GM21825 (cell line): ENCODE data around the gene GPR161.

Experiments used
- ATAC-seq: cut with Tn5 transposase; IDR thresholded peaks from one replicate; pipeline ENCODE4 v1.9.1; 2021; ENCODE audit warnings: mild to moderate bottlenecking, moderate library complexity; ENCODE audit not compliant: unreplicated experiment

Gene GPR161

GRCh38 chr1:168112673-168113305 lies 23.9 kb downstream of the GPR161 start:
- no peak for ATAC-seq

- ATAC-seq = no peak
Observed at GRCh38 chr1:168110896-168111545, 25.7 kb downstream of the GPR161 start.

- no peak for ATAC-seq
Observed at GRCh38 chr1:168106274-168106673, 30.5 kb downstream of the GPR161 start.

GRCh38 chr1:168105846-168106245 lies 30.9 kb downstream of the GPR161 start:
- ATAC-seq = no peak

GRCh38 chr1:168104535-168104934 lies 32.2 kb downstream of the GPR161 start:
- ATAC-seq = no peak

GRCh38 chr1:168102487-168102886 lies 34.2 kb downstream of the GPR161 start:
- ATAC-seq = no peak

GRCh38 chr1:168101336-168101735 lies 35.4 kb downstream of the GPR161 start:
- no peak for ATAC-seq

GRCh38 chr1:168100315-168101002 lies 36.3 kb downstream of the GPR161 start:
- ATAC-seq = no peak

GRCh38 chr1:168099337-168099801 lies 37.4 kb downstream of the GPR161 start:
- ATAC-seq = no peak

GRCh38 chr1:168098534-168099320 lies 38.0 kb downstream of the GPR161 start:
- no peak for ATAC-seq

- ATAC-seq = no peak
Observed at GRCh38 chr1:168097921-168098528, 38.7 kb downstream of the GPR161 start.

GRCh38 chr1:168096296-168097165 lies 40.2 kb downstream of the GPR161 start:
- ATAC-seq = no peak

- ATAC-seq = no peak
Observed at GRCh38 chr1:168095476-168095875, 41.3 kb downstream of the GPR161 start.

GRCh38 chr1:168093616-168094015 lies 43.1 kb downstream of the GPR161 start:
- no peak for ATAC-seq

GRCh38 chr1:168092566-168093355 lies 44.0 kb downstream of the GPR161 start:
- no peak for ATAC-seq

- ATAC-seq = no peak
Observed at GRCh38 chr1:168091720-168092550, 44.8 kb downstream of the GPR161 start.

GRCh38 chr1:168091063-168091462 lies 45.7 kb downstream of the GPR161 start:
- ATAC-seq = no peak

GRCh38 chr1:168090395-168090794 lies 46.3 kb downstream of the GPR161 start:
- ATAC-seq = no peak
